ENCODE data around the gene INPP4B. TPM values are rescaled to one million over a fixed set of nuclear protein-coding genes. Genes with fewer than 3 reads are reported as not detected.

The INPP4B gene
- total RNA-seq = 22.8 TPM

GRCh38 chr4:142846108-142846728, at the start of gene INPP4B:
Gene INPP4B (minus strand): TSS chr4:142846301.

